A549 (cell line): ENCODE data around the gene FSD2. TPM values are rescaled to one million over a fixed set of nuclear protein-coding genes. Genes with fewer than 3 reads are reported as not detected.
"Not testable (repeated sequence)": the region's sequence is repeated elsewhere in the genome, so short reads cannot be mapped to it uniquely, and the experiment has no call there.

Experiments
- ATAC-seq, 2 experiments: fragments of 200-7000 bp in 1 of 2; fragments of >200 bp in 1 of 2; cut with Nextera tagmentation in 1 of 2; cut with Tn5 transposase in 1 of 2; 3 replicates each; pipeline versions ENCODE4 v1.8.0 to v1.9.1; 2018 to 2020; ENCODE audit warnings: mild to moderate bottlenecking in 1 of 2, moderate library complexity in 1 of 2
- CTCF ChIA-PET: fragments of 300-600 bp; sonication (Branson Sonifier 250); formaldehyde crosslinking; extraction: SDS; loops from one replicate; lab custom pipeline; 2021; ENCODE audit warnings: antibody characterized with exemption, inconsistent platforms; lab: Yijun Ruan, JAX
- POLR2A ChIA-PET: fragments of 350-600 bp; formaldehyde crosslinking; extraction: SDS; loops from one replicate; lab custom pipeline; 2021; ENCODE audit warnings: antibody characterized with exemption, inconsistent platforms; lab: Yijun Ruan, JAX
- DNase-seq, 2 experiments: peaks; one replicate each; pipeline versions ENCODE4 v3.0.0 to v3.0.0-alpha.2; 2011 to 2016; ENCODE audit warnings: low read depth in 1 of 2, low spot score in 1 of 2
- FAIRE-seq: peaks from 2 replicates; lab custom pipeline; 2011; peaks lifted over from hg19 to GRCh38; lab: Jason Lieb, UNC
- H3K27ac ChIP-seq, 2 experiments: fragments of >200 bp; sonication (Bioruptor Twin); formaldehyde crosslinking; 3 replicates each; pipeline ENCODE4 v1.5.1; 2016 to 2017
- H3K4me1 ChIP-seq: fragments of >200 bp; sonication (Bioruptor Twin); formaldehyde crosslinking; 3 replicates; pipeline ENCODE4 v1.6.1; 2016
- H3K4me2 ChIP-seq: fragments of >200 bp; sonication (Bioruptor Twin); formaldehyde crosslinking; 3 replicates; pipeline ENCODE4 v1.6.1; 2016
- H3K4me3 ChIP-seq: fragments of >200 bp; sonication (Bioruptor Twin); formaldehyde crosslinking; 3 replicates; pipeline ENCODE4 v1.5.1; 2016
- H3K9me3 ChIP-seq: fragments of >200 bp; sonication (Bioruptor Twin); formaldehyde crosslinking; 3 replicates; pipeline ENCODE4 v1.6.1; 2016
- CBX2 ChIP-seq: fragments of 200-600 bp; sonication (generic); IDR thresholded peaks from 2 replicates; pipeline ENCODE4 v1.6.1; 2016; ENCODE audit warnings: low read depth, mild to moderate bottlenecking, borderline replicate concordance
- CHD4 ChIP-seq: fragments of 200-600 bp; sonication (generic); IDR thresholded peaks from 2 replicates; pipeline ENCODE4 v1.6.1; 2016; ENCODE audit warnings: antibody characterized with exemption, mild to moderate bottlenecking, borderline replicate concordance
- ESRRA ChIP-seq: fragments of 150-350 bp; IDR thresholded peaks from 2 replicates; pipeline ENCODE4 v1.6.1; 2014; ENCODE audit warnings: mild to moderate bottlenecking, low read length, borderline replicate concordance
- FOSB ChIP-seq: fragments of 250-450 bp; sonication (Bioruptor Pico); IDR thresholded peaks from 2 replicates; pipeline ENCODE4 v1.5.0; 2020; ENCODE audit warnings: mild to moderate bottlenecking, moderate library complexity
- FOSL2 ChIP-seq, 2 experiments: fragments of 450-650 bp in 1 of 2; fragments of >200 bp in 1 of 2; sonication (Bioruptor Twin) in 1 of 2; formaldehyde crosslinking; IDR thresholded peaks; 2 replicates each; pipeline versions ENCODE4 v1.5.0 to v1.6.1; 2016 to 2020; ENCODE audit warnings: mild to moderate bottlenecking in 1 of 2, moderate library complexity in 1 of 2
- HDAC2 ChIP-seq: fragments of 200-600 bp; sonication (generic); IDR thresholded peaks from 2 replicates; pipeline ENCODE4 v1.6.1; 2016
- HEYL ChIP-seq: fragments of 250-450 bp; sonication (Bioruptor Pico); IDR thresholded peaks from 2 replicates; pipeline ENCODE4 v1.8.0; 2021; ENCODE audit warnings: mild to moderate bottlenecking, moderate library complexity
- HOXA7 ChIP-seq: fragments of 250-450 bp; sonication (Bioruptor Pico); IDR thresholded peaks from 2 replicates; pipeline ENCODE4 v1.5.0; 2020; ENCODE audit warnings: mild to moderate bottlenecking, moderate library complexity
- MAFK ChIP-seq: fragments of 450-650 bp; IDR thresholded peaks from 2 replicates; pipeline ENCODE4 v1.6.1; 2014; ENCODE audit not compliant: partially characterized antibody
- NFE2L2 ChIP-seq: fragments of 150-350 bp; conservative IDR thresholded peaks from 2 replicates; pipeline ENCODE4 v1.6.1; 2014; ENCODE audit warnings: low read length
- RAD21 ChIP-seq, 2 experiments: fragments of >200 bp in 1 of 2; sonication (Bioruptor Twin) in 1 of 2; formaldehyde crosslinking in 1 of 2; IDR thresholded peaks in 1 of 2; conservative IDR thresholded peaks in 1 of 2; 2 replicates in 1 of 2; 3 replicates in 1 of 2; pipeline ENCODE4 v1.6.1; 2012 to 2018; ENCODE audit warnings: inconsistent platforms in 1 of 2
- RNF2 ChIP-seq: fragments of 200-600 bp; sonication (generic); IDR thresholded peaks from 2 replicates; pipeline ENCODE4 v1.6.1; 2016; ENCODE audit warnings: low read depth, mild to moderate bottlenecking, antibody characterized with exemption, moderate library complexity, borderline replicate concordance
- SMC3 ChIP-seq: fragments of >200 bp; sonication (Bioruptor Twin); formaldehyde crosslinking; IDR thresholded peaks from 3 replicates; pipeline ENCODE4 v1.6.1; 2018; ENCODE audit warnings: inconsistent platforms
- SREBF2 ChIP-seq: fragments of 450-650 bp; IDR thresholded peaks from 2 replicates; pipeline ENCODE4 v1.6.1; 2014; ENCODE audit warnings: mild to moderate bottlenecking, moderate library complexity
- ZNF302 ChIP-seq: fragments of 250-450 bp; sonication (Bioruptor Pico); IDR thresholded peaks from 2 replicates; pipeline ENCODE4 v1.9.0; 2021; ENCODE audit warnings: inconsistent platforms, mild to moderate bottlenecking, moderate library complexity
- ZSCAN20 ChIP-seq: fragments of 250-450 bp; sonication (Bioruptor Pico); IDR thresholded peaks from 2 replicates; pipeline ENCODE4 v1.8.0; 2022; ENCODE audit warnings: mild to moderate bottlenecking, moderate library complexity
- WGBS: methylation state at CpG from one replicate; pipeline ENCODE4 v1.1.6; 2017; ENCODE audit errors: missing lambda C conversion rate; 5-methylcytosine and 5-hydroxymethylcytosine counted together
- polyA plus RNA-seq, 4 experiments: library from polyadenylated mRNA; depleted of rRNA in 3 of 4; stranded (reverse); fragments of >200 nt; fragmentation: RNase III in 1 of 4; extraction: RNeasy Plus Mini Kit Qiagen cat#74134 plus additional on column Dnase treatment in 1 of 4; gene quantifications; 2 replicates in 3 of 4; 3 replicates in 1 of 4; pipeline ENCODE4 v1.2.3, GENCODE V29; 2011 to 2017
- TF ChIP-seq, protein P1 (sequence below): fragments of >200 bp; sonication (Bioruptor Twin); formaldehyde crosslinking; IDR thresholded peaks from 2 replicates; pipeline ENCODE4 v1.6.1; 2016
- TF ChIP-seq, protein P2 (sequence below): fragments of 450-650 bp; IDR thresholded peaks from 2 replicates; pipeline ENCODE4 v1.6.1; 2014; ENCODE audit warnings: antibody characterized with exemption
- TF ChIP-seq, protein P3 (sequence below): fragments of >200 bp; sonication (Bioruptor Twin); formaldehyde crosslinking; IDR thresholded peaks from 3 replicates; pipeline ENCODE4 v1.6.1; 2016
- TF ChIP-seq, protein P4 (sequence below): fragments of >200 bp; sonication (Bioruptor Twin); formaldehyde crosslinking; IDR thresholded peaks from 3 replicates; pipeline ENCODE4 v1.5.1; 2016

FSD2 gene
- polyA plus RNA-seq, 2 of the 4 experiments (the other 2 are of a cell fraction): not detected

DNA sequence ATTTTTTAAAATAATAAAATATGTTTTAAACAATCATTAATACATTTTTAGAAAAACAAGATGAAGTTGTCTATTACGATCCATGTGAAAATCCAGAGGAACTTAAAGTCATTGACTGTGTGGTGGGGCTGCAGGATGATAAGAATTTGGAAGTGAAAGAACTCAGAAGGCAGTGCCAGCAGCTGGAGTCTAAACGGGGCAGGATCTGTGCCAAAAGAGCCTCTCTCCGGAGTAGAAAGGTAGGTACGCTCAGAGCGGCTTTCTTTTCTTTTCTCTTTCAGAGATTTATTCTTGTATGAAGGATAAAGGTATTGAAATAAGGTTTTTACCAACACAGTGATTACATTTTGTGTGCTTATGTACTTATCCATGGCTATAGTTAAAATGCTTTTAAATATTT, 17.2 kb upstream of the FSD2 start:
- ChIA-PET CTCF (no interaction called here), POLR2A (no interaction called here)

DNA sequence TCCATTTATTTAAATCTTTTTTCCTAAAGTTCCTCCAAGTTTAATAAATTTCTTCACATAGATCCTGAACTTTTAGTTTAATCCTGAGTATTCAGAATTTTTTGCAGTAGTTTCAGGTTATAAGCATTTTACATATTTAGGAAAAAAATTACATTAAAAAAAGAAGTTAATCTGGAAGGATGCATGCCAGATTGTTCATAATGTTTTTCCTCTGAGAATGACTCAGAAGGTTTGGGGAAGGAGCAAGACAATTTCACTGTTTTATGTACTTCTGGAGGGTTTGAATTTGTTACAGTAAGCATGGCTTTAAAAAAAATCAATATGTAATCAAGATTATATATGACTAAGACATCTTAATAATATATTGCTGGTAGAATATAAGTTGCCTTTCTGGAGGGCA, 16.0 kb upstream of the FSD2 start:
- ATAC-seq, POLR2A ChIA-PET, H3K4me2 ChIP-seq, H3K27ac ChIP-seq, H3K9me3 ChIP-seq, H3K4me3 ChIP-seq, CTCF ChIA-PET, H3K4me1 ChIP-seq, DNase-seq: not testable (repeated sequence)
- FAIRE-seq: peak; percentile 7

More for the DNA sequence above, 17.2 kb upstream of the FSD2 start:
- 97% methylated on average over 5 of the region's 5 CpGs for WGBS
- H3K4me2 ChIP-seq: no peak overlapping the region
- H3K9me3 ChIP-seq: peaks cover 7% of the 10 kb centered on the region
- DNase-seq (no peak), ATAC-seq (no peak), FAIRE-seq (no peak)
- no peak overlapping the region for H3K27ac ChIP-seq
- no peak for TF ChIP-seq RAD21 (conservative IDR thresholded peaks at IDR 0.05 in 1 of 2, IDR thresholded peaks at IDR 0.05 in 1 of 2)
- TF ChIP-seq ZNF302: no peak
- no peak for TF ChIP-seq HOXA7
- TF ChIP-seq, protein P1, sequence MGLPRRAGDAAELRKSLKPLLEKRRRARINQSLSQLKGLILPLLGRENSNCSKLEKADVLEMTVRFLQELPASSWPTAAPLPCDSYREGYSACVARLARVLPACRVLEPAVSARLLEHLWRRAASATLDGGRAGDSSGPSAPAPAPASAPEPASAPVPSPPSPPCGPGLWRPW: no peak
- no peak for TF ChIP-seq ESRRA
- no peak for TF ChIP-seq HEYL (CRISPR knock-in tag)
- no peak for TF ChIP-seq SREBF2
- TF ChIP-seq NFE2L2: no peak
- no peak for TF ChIP-seq MAFK
- no peak for TF ChIP-seq CBX2
- TF ChIP-seq ZSCAN20 (CRISPR knock-in tag): no peak
- H3K4me1 ChIP-seq: peaks cover 4% of the 10 kb centered on the region; the same call in 2 of the 3 replicates
- no peak overlapping the region for H3K4me3 ChIP-seq

DNA sequence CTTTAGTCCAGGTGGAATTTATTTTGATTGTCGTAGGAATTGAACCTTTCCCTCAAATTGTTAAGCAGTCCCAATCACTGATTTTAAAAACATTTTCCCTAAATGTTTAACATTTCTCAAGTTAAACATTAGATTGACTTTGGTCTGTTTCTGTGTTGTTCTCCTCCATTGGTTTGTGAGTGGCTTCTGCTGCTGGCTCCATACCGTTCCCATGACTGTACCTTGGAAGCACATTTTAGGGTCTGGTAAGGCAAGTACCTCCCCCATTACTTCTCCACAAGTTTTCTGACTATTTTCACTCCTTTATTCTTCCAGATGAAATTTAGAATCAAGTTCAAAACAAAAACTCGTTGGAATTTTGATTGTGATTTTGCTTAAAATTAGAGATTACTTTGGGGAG, 15.5 kb upstream of the FSD2 start:
- H3K4me3 ChIP-seq, ATAC-seq, CTCF ChIA-PET, H3K9me3 ChIP-seq, FAIRE-seq, H3K4me1 ChIP-seq, DNase-seq, POLR2A ChIA-PET, H3K27ac ChIP-seq, H3K4me2 ChIP-seq: not testable (repeated sequence)
- 80% methylated on average over 3 of the region's 3 CpGs for WGBS

DNA sequence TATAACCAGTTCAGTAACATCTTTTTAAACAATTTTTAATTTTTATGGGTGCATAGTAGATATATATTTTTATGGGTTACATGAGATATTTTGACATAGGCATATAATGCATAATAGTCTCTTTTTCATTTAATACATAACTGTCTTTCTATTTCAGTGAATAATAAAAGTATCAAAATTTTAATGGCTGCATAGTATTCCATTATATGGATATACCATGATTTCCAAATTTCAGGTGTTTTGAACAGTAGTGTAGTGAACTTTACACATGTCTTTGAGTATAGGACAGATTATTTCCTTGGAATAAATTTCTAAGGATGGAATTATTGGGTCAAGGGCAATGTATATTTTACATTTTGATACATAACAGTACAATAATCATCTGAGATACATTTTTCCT, 14.3 kb upstream of the FSD2 start:
- no peak overlapping the region for H3K27ac ChIP-seq
- POLR2A ChIA-PET: no interaction called here
- no peak overlapping the region for H3K4me3 ChIP-seq
- no peak overlapping the region for H3K4me2 ChIP-seq
- FAIRE-seq: no peak
- no peak for ATAC-seq
- CTCF ChIA-PET: no interaction called here
- DNase-seq: no peak
- TF ChIP-seq CHD4: no peak
- TF ChIP-seq, protein P2, sequence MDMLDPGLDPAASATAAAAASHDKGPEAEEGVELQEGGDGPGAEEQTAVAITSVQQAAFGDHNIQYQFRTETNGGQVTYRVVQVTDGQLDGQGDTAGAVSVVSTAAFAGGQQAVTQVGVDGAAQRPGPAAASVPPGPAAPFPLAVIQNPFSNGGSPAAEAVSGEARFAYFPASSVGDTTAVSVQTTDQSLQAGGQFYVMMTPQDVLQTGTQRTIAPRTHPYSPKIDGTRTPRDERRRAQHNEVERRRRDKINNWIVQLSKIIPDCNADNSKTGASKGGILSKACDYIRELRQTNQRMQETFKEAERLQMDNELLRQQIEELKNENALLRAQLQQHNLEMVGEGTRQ: no peak
- no peak for TF ChIP-seq HDAC2
- TF ChIP-seq, protein P3, sequence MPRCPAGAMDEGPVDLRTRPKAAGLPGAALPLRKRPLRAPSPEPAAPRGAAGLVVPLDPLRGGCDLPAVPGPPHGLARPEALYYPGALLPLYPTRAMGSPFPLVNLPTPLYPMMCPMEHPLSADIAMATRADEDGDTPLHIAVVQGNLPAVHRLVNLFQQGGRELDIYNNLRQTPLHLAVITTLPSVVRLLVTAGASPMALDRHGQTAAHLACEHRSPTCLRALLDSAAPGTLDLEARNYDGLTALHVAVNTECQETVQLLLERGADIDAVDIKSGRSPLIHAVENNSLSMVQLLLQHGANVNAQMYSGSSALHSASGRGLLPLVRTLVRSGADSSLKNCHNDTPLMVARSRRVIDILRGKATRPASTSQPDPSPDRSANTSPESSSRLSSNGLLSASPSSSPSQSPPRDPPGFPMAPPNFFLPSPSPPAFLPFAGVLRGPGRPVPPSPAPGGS: no peak
- TF ChIP-seq, protein P4, sequence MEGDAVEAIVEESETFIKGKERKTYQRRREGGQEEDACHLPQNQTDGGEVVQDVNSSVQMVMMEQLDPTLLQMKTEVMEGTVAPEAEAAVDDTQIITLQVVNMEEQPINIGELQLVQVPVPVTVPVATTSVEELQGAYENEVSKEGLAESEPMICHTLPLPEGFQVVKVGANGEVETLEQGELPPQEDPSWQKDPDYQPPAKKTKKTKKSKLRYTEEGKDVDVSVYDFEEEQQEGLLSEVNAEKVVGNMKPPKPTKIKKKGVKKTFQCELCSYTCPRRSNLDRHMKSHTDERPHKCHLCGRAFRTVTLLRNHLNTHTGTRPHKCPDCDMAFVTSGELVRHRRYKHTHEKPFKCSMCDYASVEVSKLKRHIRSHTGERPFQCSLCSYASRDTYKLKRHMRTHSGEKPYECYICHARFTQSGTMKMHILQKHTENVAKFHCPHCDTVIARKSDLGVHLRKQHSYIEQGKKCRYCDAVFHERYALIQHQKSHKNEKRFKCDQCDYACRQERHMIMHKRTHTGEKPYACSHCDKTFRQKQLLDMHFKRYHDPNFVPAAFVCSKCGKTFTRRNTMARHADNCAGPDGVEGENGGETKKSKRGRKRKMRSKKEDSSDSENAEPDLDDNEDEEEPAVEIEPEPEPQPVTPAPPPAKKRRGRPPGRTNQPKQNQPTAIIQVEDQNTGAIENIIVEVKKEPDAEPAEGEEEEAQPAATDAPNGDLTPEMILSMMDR: no peak
- no peak for TF ChIP-seq FOSB (CRISPR knock-in tag)
- TF ChIP-seq RNF2: no peak
- TF ChIP-seq FOSL2 (IDR thresholded peaks at IDR 0.05): no peak
- no peak for TF ChIP-seq FOSL2 (CRISPR knock-in tag; IDR thresholded peaks at IDR 0.05)
- TF ChIP-seq SMC3: no peak
- H3K9me3 ChIP-seq: peaks cover 7% of the 10 kb centered on the region
- H3K4me1 ChIP-seq: no peaks in the 10 kb centered on the region
